Pulmonary artery endothelial cell (primary cell): ENCODE measurements around the gene MYO10. TPM values are rescaled to one million over a fixed set of nuclear protein-coding genes. Genes with fewer than 3 reads are reported as not detected.
"Not testable (repeated sequence)": the region's sequence is repeated elsewhere in the genome, so short reads cannot be mapped to it uniquely, and the experiment has no call there.

ENCODE experiments used
- DNase-seq: peaks from one replicate; pipeline ENCODE4 v3.0.0-alpha.2; 2011; ENCODE audit warnings: low read depth, low spot score
- total RNA-seq: library from RNA; depleted of rRNA; stranded (reverse); fragments of >200 nt; gene quantifications from 2 replicates; pipeline ENCODE4 v1.2.3, GENCODE V29; 2014

MYO10 gene
- total RNA-seq, 1 donor from 2014 or later = 105 TPM

DNA sequence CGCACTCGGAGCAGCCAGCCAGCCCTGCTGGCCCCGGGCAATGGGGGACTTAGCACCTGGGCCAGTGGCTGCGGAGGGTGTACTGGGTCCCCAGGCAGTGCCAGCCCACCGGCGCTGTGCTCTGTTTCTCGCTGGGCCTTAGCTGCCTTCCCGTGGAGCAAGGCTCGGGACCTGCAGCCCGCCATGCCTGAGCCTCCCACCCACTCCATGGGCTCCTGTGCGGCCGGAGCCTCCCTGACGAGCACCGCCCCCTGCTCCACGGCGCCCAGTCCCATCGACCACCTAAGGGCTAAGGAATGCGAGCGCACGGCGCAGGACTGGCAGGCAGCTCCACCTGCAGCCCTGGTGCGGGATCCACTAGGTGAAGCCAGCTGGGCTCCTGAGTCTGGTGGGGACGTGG lies 218.1 kb downstream of the MYO10 start:
- not testable (repeated sequence) for DNase-seq

DNA sequence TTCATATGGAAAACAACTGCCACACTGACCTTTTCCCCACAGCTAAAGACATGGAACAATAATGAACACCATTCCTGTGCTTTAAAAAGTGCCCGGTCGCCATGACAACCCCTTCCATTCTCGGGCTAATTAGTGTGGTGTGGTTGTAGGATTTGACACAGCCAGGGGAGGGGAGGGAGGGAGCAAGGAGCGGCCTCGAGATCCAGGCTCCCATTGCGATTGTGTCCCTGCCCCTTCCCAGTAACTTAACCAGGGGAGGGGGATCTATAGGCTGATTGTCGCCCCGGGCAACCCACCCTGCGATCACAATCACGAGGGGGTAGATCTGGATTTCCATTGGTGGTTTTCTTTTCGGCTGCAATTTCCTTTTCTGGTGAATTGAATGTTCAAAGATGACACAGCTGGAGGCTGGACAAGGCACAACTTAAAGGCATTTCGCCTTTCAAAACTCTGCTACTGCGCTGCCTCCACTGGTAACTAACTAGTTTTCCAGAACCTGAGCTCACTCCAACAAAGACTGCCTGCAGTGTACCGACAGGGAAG lies 222.6 kb downstream of the MYO10 start:
- DNase-seq = no peak

DNA sequence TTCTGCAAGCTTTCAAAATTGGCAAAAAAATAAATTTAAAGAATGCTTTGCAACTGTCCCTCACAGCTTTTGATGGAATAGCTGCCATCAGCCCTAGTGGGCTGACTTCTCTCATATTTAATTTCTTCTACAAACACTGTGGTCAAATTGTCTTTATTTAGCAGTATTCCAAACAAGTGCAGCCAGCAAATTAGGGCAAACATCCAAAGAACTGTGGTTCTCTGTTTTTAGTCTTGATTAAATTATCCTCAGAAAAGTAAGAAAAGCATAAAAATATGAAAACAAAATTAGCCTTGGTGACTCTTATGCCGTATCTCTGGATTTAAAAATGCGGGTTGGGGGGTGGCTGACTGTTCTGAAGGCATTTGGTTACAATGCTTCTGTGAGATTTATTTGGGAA lies 223.5 kb downstream of the MYO10 start:
- DNase-seq = no peak

DNA sequence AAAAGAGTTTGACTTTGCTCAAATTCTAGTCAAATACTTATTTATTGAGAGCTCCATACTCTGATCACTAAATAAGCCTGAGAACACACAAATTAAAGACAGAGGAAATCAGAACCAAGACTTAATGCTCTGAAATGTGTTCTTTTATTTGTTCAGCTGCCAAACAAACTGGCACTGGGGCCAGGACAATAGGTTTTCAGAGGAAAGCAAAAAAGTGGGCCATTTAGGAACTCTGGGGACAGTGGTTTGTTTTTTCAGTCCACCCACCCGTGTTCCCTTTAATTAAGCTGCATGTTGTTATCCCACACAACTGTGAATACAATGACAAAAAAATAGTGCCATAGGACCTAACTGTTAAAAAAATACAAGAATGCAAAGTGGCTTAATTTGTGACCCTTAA lies 223.9 kb downstream of the MYO10 start:
- no peak for DNase-seq

DNA sequence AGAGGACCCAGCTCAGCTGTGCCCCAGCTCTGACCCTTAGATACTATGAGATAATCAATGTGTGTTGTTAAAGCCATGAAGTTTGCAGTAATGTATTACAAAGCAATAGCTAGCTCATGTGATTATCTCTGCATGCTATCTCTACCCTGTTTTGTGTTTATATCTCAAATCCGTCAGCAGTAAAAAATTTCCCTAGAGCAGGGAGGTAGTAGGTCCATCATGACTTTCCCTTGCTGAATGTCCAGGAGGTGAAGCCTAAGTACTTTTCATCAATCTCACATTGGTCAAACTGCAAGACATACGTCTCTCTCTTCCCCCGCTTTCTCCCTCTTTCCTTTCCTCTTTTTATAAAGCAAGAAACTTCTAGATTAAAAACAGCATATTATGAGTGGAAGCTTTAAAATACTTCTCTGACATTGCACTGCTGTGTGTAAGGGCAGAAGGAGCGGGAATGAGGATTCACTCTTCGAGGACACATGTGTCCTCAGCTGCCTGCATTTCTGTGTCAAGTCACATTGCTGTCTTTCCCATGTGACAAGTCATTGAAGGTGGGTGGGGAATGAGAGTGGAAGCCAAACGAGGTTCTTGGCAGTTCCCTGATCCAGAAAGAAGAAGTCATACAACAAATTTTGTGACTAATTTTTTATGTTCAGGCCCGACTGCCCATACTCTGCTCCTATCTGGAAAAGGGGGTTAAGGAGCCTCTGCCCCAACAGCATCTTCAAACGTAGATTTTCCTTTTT lies 226.2 kb downstream of the MYO10 start:
- DNase-seq = no peak

DNA sequence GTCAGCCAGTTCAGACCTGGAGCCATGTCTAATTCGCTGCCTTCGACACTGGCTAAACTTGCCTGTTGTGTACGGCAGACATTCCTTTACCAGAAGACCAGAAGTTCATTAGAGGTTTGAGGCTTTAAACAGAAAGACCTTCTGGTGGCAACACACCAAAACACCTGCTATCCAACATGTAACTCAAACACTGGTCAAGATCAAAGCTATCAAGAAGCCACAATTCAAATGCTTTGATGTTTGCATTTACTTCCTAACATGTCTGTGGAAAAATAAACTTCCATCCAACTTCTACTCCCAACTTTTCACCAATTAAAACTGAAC lies 228.3 kb downstream of the MYO10 start:
- DNase-seq = no peak

DNA sequence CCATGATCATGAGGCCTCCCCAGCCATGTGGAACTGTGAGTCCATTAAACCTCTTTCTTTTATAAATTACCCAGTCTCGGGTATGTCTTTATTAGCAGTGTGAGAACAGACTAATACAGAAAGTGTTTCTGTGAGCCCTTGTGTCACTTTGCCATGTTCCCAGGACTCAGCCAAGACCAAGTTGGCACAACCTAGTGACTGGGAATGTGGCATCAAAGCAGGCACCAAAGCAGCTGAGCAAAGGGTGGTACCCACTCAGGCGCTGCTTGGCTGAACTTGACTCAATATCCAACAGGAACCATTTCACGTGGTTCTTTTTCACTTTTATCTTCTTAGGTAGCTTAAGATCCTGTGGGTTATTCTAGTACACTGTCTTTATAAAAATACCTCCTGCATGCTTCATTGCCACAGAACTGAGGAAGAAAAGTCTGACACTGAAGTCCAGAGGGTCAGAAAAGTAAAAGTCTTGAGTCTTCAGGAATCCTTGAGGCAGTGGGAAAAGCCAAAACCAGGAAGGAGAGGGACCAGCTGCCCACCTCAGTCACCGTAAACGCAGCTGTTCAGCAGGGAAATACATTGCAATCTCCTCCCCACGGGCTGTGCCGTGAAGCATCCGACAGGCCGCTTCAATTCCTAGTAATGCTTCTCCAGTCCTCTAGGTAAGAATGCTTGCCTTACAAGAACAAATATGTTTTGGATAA lies 228.8 kb downstream of the MYO10 start:
- DNase-seq = no peak

DNA sequence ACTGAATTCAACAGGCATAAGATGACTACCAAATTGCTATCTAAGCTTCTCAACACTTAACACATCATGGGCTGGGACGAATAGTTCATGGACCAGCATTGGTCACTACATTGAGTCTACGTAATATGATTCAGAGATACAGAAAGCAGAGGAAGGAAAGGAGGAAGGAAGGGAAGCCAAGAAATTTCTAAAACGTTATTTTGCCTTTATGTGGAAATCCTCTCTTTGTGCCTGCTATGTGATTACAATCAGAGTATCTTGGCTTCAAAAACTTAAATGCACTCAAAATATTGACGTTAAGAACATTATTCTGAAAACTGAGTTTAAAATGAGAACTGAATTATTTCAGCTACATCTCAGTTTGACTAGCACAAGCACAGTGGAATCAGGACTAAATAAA lies 231.1 kb downstream of the MYO10 start:
- peak; percentile 27 for DNase-seq

DNA sequence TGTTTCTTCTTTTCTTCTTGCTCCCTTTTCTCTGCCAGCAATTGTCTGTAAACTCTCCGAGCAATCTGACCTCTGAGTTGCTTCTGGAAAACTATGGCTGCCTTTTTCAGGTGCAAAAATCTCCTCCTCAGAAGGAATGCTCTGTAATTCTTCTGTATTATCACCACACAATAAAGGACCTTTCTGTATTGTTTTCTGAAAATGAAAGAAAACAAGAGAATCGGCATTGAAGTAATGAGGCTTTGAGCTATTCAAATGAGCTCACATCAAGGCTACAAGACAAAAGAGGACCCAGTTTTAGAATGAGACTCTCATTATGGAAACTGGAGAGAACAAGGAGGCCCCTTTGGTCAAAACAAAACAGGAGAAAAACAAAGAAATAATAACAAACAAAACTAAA lies 233.1 kb downstream of the MYO10 start:
- no peak for DNase-seq

DNA sequence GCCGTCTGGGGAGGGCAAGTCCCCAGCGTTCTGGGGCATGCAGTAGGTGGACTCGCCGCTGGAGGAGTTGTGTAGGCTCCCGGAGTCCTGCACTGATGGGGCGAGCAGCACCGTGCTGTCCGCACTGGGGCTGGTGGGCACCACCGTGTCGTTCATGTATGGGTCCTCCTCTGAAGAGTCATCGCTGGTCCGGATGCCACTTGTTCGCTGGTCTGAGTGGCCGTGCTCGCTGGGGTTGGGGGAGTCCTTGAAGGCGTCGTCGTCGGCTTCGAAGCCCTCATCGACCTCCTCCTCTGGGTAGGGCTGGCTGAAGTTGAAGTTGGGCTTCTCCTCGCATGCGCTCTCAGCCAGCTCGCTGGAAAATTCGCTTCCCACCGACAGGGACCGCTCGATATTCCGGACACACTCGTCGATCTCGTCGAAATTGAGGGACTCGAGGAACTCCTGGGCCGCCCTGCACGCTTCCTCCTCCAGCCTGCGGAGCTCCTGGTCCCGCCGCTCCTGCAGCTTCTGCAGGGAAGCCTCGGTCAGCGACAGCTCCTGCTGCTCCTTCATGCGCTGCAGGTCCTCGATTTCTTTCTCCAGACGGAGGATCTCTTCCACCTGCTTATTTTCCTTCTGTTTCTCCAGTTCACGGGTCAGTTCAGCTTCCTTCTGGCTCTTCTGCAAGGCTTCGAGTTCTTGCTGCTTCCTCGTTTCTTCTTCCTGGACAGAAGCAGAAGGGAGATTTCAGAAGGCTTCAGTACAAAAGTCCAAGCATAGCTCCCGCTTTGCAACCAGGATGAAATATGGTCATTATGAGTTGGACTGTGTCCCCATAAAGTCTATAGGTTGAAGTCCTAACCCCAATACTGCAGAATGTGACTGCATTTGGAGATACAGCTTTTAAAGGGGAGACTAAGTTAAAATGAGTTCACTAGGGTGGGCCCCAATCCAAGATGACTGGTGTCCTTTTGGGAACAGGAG lies 234.7 kb downstream of the MYO10 start:
- no peak for DNase-seq

DNA sequence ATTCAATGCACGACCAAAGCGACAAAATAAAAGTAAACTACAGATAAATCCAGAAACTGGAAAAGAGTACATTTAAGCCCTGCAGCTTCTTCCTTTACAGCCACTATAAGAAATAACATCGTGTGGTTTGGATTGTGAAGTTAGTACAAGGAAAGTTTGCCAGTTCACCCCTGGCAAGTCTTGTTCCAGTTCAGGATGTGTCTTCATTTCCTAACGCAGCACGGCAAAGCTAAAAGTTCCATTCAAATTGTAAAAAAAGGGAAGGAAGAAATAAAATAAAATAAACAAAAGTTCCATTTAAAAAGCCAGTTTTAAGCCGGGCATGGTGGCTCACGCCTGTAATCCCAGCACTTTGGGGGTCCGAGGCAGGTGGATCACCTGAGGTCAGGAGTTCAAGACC lies 236.0 kb downstream of the MYO10 start:
- DNase-seq = peak; percentile 19

DNA sequence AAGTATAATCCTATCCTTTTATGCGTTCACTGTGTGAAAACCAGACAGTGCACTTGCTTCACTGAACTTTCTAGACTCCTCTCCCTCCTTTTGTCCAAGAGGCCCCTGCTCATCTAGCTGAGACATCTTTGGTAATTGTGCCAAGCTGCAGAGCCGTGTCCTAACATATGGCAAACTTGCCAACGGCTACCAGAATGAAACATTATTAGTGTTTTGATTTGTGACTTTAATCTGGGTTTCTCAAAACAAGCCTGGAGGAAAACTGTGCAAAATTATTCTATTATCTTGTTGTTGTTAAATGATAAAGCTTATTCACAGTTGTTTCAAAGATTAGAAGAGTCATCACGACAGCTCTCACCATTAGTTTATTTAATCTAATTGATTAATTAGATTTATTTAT lies 240.3 kb downstream of the MYO10 start:
- DNase-seq = no peak

DNA sequence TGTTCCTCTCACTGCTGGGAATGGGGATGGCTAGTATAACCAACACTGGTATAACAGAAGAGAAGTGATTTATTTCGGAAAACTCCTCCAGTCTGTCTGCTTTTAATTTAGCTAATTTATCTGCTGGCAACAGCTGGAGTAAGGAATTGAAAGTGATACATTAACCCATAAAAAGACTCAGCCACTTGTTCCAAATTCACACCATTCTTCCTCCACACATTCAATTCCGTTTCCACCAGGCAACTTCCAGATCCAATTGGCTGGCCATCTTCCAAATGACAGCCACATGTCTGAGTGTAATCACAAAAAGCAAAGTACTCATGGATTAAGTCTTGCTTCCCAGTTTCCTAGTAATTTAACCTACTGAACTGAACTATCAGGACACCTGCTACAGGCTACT lies 242.2 kb downstream of the MYO10 start:
- DNase-seq = no peak

DNA sequence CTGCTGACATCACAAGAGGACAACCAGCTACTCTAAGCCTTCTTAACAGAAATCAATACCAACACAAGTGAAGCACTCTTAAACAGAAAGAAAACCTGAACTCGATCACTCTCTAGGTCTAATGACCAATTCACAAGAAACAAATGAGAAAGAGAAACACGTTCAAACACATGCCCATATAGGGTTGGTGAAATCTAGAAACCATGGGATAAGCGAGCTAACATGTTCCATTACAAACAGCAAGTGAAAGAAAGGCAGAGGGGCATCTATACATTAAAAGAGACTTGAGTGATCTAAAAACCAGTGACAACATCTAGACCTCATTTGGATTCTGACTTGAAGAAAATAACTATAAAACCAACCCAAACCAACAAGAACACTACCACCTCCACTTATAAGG lies 244.4 kb downstream of the MYO10 start:
- no peak for DNase-seq

DNA sequence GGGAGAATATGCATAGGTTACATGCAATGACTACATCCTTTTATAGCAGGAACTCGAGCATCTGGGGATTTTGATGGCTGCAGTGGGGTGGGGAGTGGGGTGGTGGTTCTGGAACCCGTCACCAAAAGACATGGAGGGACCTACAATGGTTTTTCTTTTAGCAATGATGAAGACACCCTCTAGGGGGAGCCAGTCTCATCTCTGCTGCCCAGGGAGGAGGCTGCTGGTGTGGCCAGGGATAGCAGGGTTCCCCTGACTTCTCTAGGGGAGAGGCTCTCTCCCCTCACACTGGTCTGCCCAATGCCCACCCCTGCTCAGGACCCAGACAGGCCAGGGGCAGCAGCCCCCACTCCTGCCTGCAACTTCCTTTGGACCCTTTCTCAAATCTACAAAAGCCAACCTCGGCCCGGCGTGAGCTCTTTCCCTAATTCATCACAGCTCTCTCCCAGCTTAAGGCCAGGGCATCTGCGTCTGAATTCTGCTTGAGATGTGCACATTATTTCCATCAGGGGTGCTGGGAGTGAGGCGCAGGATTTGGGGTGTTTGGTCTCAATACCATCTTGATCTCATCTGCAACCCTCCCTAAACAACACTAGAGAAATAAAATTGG lies 245.7 kb downstream of the MYO10 start:
- no peak for DNase-seq

DNA sequence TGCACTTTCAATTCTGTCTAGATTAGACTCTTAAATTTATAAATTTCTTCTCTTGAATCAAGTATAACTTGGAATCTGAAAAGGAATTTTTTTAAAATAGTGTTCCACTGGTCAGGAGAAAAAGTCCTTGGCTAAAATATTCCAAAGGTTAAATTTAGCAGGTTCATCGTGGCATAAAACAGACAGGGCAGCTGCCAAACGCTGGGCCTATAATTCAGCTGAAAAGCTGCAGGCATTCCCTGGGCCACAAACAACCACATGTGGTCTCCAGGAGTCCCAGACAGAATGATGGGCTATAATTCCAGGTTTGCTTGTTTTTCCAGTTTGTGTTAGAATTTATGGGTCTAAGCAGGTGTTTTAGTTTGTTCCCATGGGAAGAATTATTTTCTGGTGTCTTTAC lies 248.2 kb downstream of the MYO10 start:
- DNase-seq = no peak

DNA sequence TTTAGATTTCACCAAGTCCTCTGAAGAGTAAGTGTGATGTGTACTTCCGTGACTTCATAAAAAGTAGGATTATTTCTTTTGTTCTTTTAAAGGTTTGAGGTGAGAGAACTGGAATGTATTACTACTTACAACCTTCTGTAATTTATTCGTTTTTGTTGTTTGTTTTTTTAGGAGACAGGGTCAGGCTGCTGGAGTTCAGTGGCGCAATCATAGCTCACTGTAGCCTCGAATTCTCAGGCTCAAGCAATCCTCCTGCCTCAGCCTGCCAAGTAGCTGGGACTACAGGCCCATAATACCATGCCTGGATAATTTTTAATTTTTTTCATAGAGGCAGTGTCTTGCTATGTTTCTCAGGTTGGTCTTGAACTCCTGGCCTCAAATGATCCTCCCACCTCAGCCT lies 251.0 kb downstream of the MYO10 start:
- DNase-seq = no peak

DNA sequence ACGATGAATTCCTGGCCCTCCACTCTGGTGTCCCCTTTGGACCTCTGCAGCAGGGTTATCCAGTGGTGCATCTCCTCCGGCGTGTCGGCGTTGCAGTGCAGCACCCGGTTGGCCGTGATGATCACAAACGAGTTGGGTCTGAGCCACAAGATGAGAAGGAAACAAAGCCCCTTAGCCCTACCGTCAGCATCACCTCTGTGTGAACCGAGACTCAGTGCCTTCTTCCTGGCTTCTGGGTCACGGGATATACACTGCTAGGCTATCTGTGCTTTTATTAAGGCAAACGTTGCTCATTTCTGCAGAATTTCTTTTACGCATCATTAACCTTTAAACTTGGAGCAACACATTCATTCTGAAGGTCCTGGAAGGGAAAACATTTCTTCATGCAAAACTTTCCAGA lies 254.2 kb downstream of the MYO10 start:
- no peak for DNase-seq

DNA sequence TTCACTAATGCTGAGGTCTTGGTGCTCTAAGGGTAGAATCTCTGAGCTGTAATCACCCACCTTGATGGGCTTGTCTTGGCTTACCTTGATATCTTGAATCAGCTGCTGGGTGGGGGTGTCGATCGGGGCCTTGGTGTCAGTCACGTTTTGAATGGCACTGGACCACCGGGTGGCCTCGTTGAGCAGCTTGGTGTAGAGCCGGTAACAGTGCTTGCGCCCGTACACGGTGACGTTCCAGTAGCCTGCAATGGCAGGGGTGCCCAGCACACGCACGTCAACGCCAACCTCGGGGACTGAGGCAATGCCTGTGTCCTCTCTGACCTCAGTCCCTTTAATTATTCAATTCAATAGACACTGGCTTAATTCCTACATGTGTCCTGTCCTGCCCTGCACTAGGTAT lies 256.2 kb downstream of the MYO10 start:
- DNase-seq = no peak

DNA sequence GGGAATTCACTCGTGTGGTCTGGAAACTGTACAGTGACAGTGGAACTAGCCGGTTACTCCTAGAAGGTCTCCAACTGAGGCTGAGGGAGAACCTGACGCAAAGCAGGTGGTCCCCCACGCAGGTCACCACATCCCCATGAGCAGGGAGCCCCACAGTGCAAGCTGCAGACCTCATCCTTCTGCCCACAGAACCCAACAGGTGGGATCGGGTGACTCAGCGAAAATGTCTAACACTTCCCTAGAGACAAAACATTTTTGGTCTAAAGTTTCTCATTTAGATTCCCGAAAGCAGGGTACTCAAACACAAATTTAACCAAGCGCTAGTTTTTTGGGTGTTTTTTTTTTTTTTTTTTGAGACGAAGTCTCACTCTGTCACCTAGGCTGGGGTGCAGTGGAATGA lies 256.9 kb downstream of the MYO10 start:
- DNase-seq = no peak

DNA sequence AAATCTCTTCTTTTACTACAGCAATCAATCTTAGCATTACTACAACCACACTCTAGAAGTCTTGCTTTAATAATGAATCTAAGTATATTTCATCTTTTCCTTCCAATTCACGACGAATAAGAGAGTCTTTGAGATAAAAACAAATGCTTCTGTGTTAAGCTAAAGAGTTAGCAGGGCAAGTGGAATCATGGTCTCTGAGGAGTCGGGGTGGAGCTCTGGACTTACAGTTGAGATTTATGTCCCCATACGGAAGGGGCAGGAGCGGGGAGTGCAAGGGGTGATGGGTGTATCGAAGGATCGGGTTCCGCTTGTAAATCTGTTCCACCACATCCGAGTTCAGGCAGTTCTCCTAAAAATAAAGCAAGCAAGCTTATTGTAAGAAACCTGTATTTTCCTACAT lies 260.3 kb downstream of the MYO10 start:
- no peak for DNase-seq

DNA sequence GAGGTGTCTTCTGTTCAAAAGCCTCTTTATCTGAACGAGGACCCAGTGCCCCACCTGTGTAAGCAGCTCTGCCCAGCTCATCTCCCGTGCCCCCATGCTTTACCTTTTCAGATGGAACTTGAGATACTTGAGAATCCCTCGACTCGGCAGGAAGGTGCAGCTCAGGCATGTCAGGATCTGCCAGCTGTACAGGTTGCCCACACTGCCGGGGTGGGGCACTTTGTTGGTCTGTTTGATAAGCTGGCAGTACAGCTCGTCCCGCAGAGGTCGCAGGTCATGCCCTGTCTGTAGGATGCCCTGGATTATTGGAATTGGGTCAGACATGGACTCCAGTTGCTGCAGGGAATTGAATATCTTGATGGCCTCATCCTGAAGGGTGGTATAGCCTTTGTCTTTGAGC lies 261.3 kb downstream of the MYO10 start:
- no peak for DNase-seq
